ENCODE results near the gene EVA1A. TPM values are rescaled to one million over a fixed set of nuclear protein-coding genes. Genes with fewer than 3 reads are reported as not detected.

Gene EVA1A
- total RNA-seq, 2 donors from 2014 or later: 1.2 to 1.8 TPM

DNA sequence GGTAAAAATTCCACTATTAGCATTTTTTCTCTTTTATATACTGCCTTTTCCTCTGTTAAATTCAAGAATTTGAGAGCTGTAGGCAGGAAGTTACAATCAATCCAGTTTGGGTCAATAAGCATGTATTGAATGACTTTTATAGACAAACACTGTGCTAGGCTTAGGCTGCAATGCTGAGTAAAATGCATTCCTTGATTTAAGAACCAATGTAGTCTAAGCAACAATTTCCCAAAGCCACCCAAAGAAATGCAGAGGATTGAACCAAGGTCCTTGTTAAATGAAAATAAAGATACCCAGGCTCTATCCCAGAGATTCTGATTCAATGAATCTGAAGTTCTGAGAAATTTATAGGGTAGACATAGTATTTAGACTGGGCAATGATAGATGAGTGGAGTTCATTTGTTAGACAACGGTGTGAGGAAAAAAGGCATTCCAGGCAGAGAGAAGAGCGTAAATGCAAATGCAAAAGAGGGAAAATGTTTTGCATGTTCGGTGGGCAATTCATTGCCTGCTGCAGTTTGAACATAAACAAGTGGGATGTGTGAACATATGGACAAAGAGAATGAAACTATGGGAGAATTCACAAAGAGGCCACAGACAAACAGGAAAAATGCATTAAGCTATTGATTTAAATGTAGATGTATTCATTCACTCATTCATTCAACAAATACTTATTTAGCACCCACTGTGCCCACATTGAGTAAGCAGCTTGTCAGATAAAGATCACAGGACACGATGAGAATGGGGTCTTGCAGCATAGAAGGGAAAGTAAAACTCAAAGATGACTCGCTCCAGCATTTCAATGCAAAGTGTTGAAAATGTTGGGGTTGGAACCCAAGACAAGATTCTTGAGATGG lies 107.1 kb downstream of the EVA1A start:
- TF ChIP-seq, protein P1, sequence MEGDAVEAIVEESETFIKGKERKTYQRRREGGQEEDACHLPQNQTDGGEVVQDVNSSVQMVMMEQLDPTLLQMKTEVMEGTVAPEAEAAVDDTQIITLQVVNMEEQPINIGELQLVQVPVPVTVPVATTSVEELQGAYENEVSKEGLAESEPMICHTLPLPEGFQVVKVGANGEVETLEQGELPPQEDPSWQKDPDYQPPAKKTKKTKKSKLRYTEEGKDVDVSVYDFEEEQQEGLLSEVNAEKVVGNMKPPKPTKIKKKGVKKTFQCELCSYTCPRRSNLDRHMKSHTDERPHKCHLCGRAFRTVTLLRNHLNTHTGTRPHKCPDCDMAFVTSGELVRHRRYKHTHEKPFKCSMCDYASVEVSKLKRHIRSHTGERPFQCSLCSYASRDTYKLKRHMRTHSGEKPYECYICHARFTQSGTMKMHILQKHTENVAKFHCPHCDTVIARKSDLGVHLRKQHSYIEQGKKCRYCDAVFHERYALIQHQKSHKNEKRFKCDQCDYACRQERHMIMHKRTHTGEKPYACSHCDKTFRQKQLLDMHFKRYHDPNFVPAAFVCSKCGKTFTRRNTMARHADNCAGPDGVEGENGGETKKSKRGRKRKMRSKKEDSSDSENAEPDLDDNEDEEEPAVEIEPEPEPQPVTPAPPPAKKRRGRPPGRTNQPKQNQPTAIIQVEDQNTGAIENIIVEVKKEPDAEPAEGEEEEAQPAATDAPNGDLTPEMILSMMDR (conservative IDR thresholded peaks at IDR 0.05): no peak

GRCh38 chr2:75450068-75450467 lies 110.7 kb downstream of the EVA1A start:
- Histone ChIP-seq H3K27me3 (ENCODE audit: control insufficient read depth, insufficient read depth, low read length, poor library complexity, severe bottlenecking) (no peaks in the 10 kb centered on the region), H3K9ac (ENCODE audit: extremely low read depth, low read length, poor library complexity, severe bottlenecking) (no peak overlapping the region), H3K27ac (ENCODE audit: low read depth, low read length) (no peak overlapping the region), H3K4me3 (ENCODE audit: low read length) (no peak overlapping the region), H3K4me1 (ENCODE audit: control insufficient read depth, insufficient read depth, low read length) (no peaks in the 10 kb centered on the region), H3K36me3 (ENCODE audit: control insufficient read depth, insufficient read depth, low read length) (no peaks in the 10 kb centered on the region), H3K9me3 (ENCODE audit: control insufficient read depth, low read length) (peaks cover 3% of the 10 kb centered on the region)
- peaks cover 9% of the 10 kb centered on the region for H3K4me1 Mint-ChIP-seq
- TF ChIP-seq, protein P1 (conservative IDR thresholded peaks at IDR 0.05): no peak
- peaks cover 20% of the 10 kb centered on the region for H3K9me3 Mint-ChIP-seq
- no peak overlapping the region for H3K4me3 Mint-ChIP-seq
- H3K27ac Mint-ChIP-seq: no peak overlapping the region
- no peak for DNase-seq
- peaks cover 2% of the 10 kb centered on the region for H3K36me3 Mint-ChIP-seq (ENCODE audit: low read depth)
- peaks cover 2% of the 10 kb centered on the region for H3K27me3 Mint-ChIP-seq (ENCODE audit: insufficient read depth)
- 100% methylated on average over 1 of the region's 1 CpG; no CpG with 5 or more reads in 1 of the 2 experiments for WGBS, 2 experiments (ENCODE audit: insufficient coverage in 1 of 2, insufficient read length in 1 of 2)

More for the DNA sequence above, 107.1 kb downstream of the EVA1A start:
- no peak for DNase-seq
- Mint-ChIP-seq H3K36me3 (ENCODE audit: low read depth) (peaks cover 2% of the 10 kb centered on the region), H3K9me3 (peaks cover 18% of the 10 kb centered on the region), H3K4me1 (peaks cover 26% of the 10 kb centered on the region), H3K4me3 (no peak overlapping the region), H3K27me3 (ENCODE audit: insufficient read depth) (peaks cover 3% of the 10 kb centered on the region), H3K27ac (no peak overlapping the region)
- Histone ChIP-seq H3K4me3 (ENCODE audit: low read length) (no peak overlapping the region), H3K27me3 (ENCODE audit: control insufficient read depth, insufficient read depth, low read length, poor library complexity, severe bottlenecking) (no peaks in the 10 kb centered on the region), H3K36me3 (ENCODE audit: control insufficient read depth, insufficient read depth, low read length) (no peaks in the 10 kb centered on the region), H3K9me3 (ENCODE audit: control insufficient read depth, low read length) (peaks cover 3% of the 10 kb centered on the region), H3K9ac (ENCODE audit: extremely low read depth, low read length, poor library complexity, severe bottlenecking) (no peak overlapping the region), H3K27ac (ENCODE audit: low read depth, low read length) (peak overlapping the region; percentile 77), H3K4me1 (ENCODE audit: control insufficient read depth, insufficient read depth, low read length) (no peaks in the 10 kb centered on the region)
- 65 to 79% methylated on average over 4 to 5 of the region's 5 CpGs for WGBS, 2 experiments (ENCODE audit: insufficient coverage in 1 of 2, insufficient read length in 1 of 2)

DNA sequence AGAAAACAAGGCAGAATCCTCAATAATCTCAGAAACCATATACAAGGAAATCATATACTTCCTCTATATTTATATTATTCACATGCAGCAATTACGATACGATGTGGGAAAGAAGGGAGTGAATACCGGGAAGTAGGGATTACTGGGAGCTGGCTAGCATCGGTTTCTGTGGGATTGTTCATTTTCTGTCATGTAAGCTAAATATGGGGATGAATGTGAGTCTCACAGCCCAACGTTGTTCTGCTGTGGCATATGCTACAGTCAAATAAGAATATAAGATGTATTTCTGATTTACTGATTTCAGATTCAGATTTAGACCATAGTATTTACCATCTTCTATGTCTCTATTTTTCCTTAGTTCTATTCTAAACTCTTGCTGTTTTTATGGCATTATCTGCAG lies 113.6 kb downstream of the EVA1A start:
- H3K27me3 ChIP-seq (ENCODE audit: control insufficient read depth, insufficient read depth, low read length, poor library complexity, severe bottlenecking): no peaks in the 10 kb centered on the region
- no peak overlapping the region for H3K9ac ChIP-seq (ENCODE audit: extremely low read depth, low read length, poor library complexity, severe bottlenecking)
- H3K4me1 ChIP-seq (ENCODE audit: control insufficient read depth, insufficient read depth, low read length): no peaks in the 10 kb centered on the region
- TF ChIP-seq, protein P1 (conservative IDR thresholded peaks at IDR 0.05): no peak
- Mint-ChIP-seq H3K4me3 (no peak overlapping the region), H3K4me1 (no peaks in the 10 kb centered on the region), H3K27ac (no peak overlapping the region), H3K27me3 (ENCODE audit: insufficient read depth) (no peaks in the 10 kb centered on the region), H3K9me3 (peaks cover 20% of the 10 kb centered on the region), H3K36me3 (ENCODE audit: low read depth) (peaks cover 2% of the 10 kb centered on the region)
- H3K27ac ChIP-seq (ENCODE audit: low read depth, low read length): no peak overlapping the region
- H3K4me3 ChIP-seq (ENCODE audit: low read length): no peak overlapping the region
- WGBS, 2 experiments (ENCODE audit: insufficient coverage in 1 of 2, insufficient read length in 1 of 2): 99 to 100% methylated on average over 2 to 5 of the region's 5 CpGs
- H3K9me3 ChIP-seq (ENCODE audit: control insufficient read depth, low read length): peaks cover 3% of the 10 kb centered on the region
- no peak for DNase-seq
- no peaks in the 10 kb centered on the region for H3K36me3 ChIP-seq (ENCODE audit: control insufficient read depth, insufficient read depth, low read length)

Other genes starting within 250 kb of the EVA1A start
- gene MRPL19, start 85.8 kb upstream of the EVA1A start, total RNA-seq: 10 to 100 TPM; 63.7 to 77.6 TPM
- gene GCFC2, start 150.0 kb upstream of the EVA1A start, total RNA-seq: 10 to 100 TPM; 18.6 to 28.7 TPM